Measurements from ENCODE around the gene MLLT3. TPM values are rescaled to one million over a fixed set of nuclear protein-coding genes. Genes with fewer than 3 reads are reported as not detected.
"Not testable (repeated sequence)": the region's sequence is repeated elsewhere in the genome, so short reads cannot be mapped to it uniquely, and the experiment has no call there.

Gene MLLT3
- total RNA-seq, 1 donor from 2014 or later, result 39.1 TPM

DNA sequence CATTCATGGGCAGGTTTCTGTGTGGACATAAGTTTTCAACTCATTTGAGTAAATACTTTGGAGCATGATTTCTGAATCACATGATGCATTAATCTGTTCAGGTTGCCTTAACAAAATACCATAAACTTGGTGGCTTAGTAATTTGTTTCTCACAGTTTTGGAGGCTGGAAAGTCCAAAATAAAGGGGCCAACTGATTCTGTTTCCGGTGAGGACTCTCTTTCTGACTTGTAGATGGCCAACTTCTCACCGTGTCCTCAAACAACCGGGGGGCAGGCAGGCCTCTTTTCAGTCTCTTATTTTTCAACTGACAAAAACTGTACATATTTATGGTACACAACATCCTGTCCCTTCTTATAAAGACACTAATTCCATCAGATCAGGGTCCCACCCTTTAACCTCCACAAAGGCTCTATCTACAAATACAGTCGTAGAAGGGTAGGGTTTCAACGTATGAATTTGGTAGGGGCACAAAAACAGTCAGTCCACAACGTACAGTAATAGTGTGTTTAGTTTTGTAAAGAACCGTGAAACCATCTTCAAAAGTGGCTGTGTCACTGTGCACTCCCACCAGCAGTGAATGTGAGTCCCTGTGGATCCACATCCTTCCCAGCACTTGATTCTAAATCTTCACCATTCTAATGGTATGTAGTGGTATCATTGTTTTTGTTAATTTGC is 37.2 kb downstream of the MLLT3 start:
- DNase-seq (ENCODE audit: low spot score), result no peak
- no peaks in the 10 kb centered on the region for H3F3A ChIP-seq (ENCODE audit: low read depth)
- H3K9ac ChIP-seq, result no peak overlapping the region
- H3K4me2 ChIP-seq, result no peak overlapping the region
- H3K36me3 Mint-ChIP-seq, result peaks cover 20% of the 10 kb centered on the region
- no peak overlapping the region for H3K4me3 Mint-ChIP-seq
- H3K27me3 Mint-ChIP-seq (ENCODE audit: insufficient read depth, low read depth), result no peaks in the 10 kb centered on the region
- no peaks in the 10 kb centered on the region for H3K27me3 ChIP-seq
- no peak overlapping the region for H2AFZ ChIP-seq (replicated peaks)
- no peaks in the 10 kb centered on the region for H3K4me1 ChIP-seq
- no peak overlapping the region for H3K27ac ChIP-seq
- no peak overlapping the region for H3K4me3 ChIP-seq
- H3K4me1 Mint-ChIP-seq, result no peaks in the 10 kb centered on the region
- TF ChIP-seq EZH2 (IDR thresholded peaks at IDR 0.05), result no peak
- TF ChIP-seq EZH2phosphoT487 (IDR thresholded peaks at IDR 0.05), result no peak
- TF ChIP-seq, protein P1, sequence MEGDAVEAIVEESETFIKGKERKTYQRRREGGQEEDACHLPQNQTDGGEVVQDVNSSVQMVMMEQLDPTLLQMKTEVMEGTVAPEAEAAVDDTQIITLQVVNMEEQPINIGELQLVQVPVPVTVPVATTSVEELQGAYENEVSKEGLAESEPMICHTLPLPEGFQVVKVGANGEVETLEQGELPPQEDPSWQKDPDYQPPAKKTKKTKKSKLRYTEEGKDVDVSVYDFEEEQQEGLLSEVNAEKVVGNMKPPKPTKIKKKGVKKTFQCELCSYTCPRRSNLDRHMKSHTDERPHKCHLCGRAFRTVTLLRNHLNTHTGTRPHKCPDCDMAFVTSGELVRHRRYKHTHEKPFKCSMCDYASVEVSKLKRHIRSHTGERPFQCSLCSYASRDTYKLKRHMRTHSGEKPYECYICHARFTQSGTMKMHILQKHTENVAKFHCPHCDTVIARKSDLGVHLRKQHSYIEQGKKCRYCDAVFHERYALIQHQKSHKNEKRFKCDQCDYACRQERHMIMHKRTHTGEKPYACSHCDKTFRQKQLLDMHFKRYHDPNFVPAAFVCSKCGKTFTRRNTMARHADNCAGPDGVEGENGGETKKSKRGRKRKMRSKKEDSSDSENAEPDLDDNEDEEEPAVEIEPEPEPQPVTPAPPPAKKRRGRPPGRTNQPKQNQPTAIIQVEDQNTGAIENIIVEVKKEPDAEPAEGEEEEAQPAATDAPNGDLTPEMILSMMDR (IDR thresholded peaks at IDR 0.05), result no peak
- H3K36me3 ChIP-seq, result no peaks in the 10 kb centered on the region
- H4K20me1 ChIP-seq (ENCODE audit: low read depth), result no peaks in the 10 kb centered on the region
- H3K79me2 ChIP-seq (ENCODE audit: low read depth), result no peaks in the 10 kb centered on the region
- no peaks in the 10 kb centered on the region for H3K9me3 ChIP-seq (ENCODE audit: low read depth)
- H3K9me3 Mint-ChIP-seq, result peaks cover 25% of the 10 kb centered on the region
- no peak overlapping the region for H3K27ac Mint-ChIP-seq

DNA sequence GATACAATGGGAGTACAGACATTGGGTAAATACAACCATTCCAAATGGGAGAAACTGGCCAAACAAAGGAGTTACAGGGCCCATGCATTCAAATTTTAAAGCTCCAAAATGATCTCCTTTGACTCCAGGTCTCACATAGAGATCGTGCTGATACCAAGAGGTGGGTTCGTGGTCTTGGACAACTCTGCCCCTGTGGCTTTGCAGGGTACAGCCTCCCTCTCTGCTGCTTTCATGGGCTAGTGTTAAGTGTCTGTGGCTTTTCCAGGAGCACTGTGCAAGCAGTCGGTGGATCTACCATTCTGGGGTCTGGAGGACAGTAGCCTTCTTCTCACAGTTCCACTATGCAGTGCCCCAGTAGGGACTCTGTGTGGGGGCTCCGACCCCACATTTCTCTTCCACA is 39.2 kb downstream of the MLLT3 start:
- H3K27me3 Mint-ChIP-seq (ENCODE audit: insufficient read depth, low read depth); H3K4me3 Mint-ChIP-seq: not testable (repeated sequence)
- H3K9me3 Mint-ChIP-seq, result peaks cover 21% of the 10 kb centered on the region

DNA sequence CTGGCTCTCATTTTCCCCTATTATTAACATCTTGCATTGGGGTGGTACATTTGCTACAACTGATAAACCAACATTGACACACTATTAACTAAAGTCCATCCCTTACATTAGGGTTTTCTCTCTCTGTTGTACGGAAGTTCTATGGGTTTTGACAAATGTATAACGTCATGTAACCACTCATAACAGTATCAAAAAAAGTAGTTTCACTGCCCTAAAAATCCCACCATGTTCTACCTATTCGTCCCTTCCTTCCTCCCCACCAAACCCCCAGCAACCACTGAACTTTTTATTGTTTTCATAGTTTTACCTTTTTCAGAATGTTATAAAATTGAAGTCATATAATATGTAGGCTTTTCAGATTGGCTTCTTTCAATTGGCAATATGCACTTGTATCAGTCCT is 40.1 kb downstream of the MLLT3 start:
- H3K79me2 ChIP-seq (ENCODE audit: low read depth), result no peaks in the 10 kb centered on the region
- no peak overlapping the region for H3K9ac ChIP-seq
- Mint-ChIP-seq H3K9me3 (peaks cover 29% of the 10 kb centered on the region), H3K4me1 (no peaks in the 10 kb centered on the region), H3K4me3 (no peak overlapping the region), H3K27me3 (ENCODE audit: insufficient read depth, low read depth) (peaks cover 2% of the 10 kb centered on the region), H3K27ac (no peak overlapping the region), H3K36me3 (peaks cover 27% of the 10 kb centered on the region)
- TF ChIP-seq, protein P1 (IDR thresholded peaks at IDR 0.05), result no peak
- TF ChIP-seq EZH2phosphoT487 (IDR thresholded peaks at IDR 0.05), result no peak
- no peak for TF ChIP-seq EZH2 (IDR thresholded peaks at IDR 0.05)
- H3F3A ChIP-seq (ENCODE audit: low read depth), result no peaks in the 10 kb centered on the region
- H4K20me1 ChIP-seq (ENCODE audit: low read depth), result no peaks in the 10 kb centered on the region
- no peaks in the 10 kb centered on the region for H3K4me1 ChIP-seq
- no peak overlapping the region for H3K27ac ChIP-seq
- H3K27me3 ChIP-seq, result no peaks in the 10 kb centered on the region
- no peak for DNase-seq (ENCODE audit: low spot score)
- no peaks in the 10 kb centered on the region for H3K9me3 ChIP-seq (ENCODE audit: low read depth)
- H3K4me3 ChIP-seq, result no peak overlapping the region
- H2AFZ ChIP-seq (replicated peaks), result no peak overlapping the region
- no peaks in the 10 kb centered on the region for H3K36me3 ChIP-seq
- no peak overlapping the region for H3K4me2 ChIP-seq

More for the DNA sequence above, 39.2 kb downstream of the MLLT3 start:
- not testable (repeated sequence) for H3K4me2 ChIP-seq; H3K4me1 ChIP-seq; H3K79me2 ChIP-seq (ENCODE audit: low read depth); H3K36me3 ChIP-seq; H3K4me1 Mint-ChIP-seq; H3K9me3 ChIP-seq (ENCODE audit: low read depth); H3K4me3 ChIP-seq; H3F3A ChIP-seq (ENCODE audit: low read depth); H2AFZ ChIP-seq (replicated peaks); H3K27ac ChIP-seq; H3K27me3 ChIP-seq; H4K20me1 ChIP-seq (ENCODE audit: low read depth); H3K27ac Mint-ChIP-seq; H3K9ac ChIP-seq; DNase-seq (ENCODE audit: low spot score)
- H3K36me3 Mint-ChIP-seq, result peaks cover 21% of the 10 kb centered on the region

DNA sequence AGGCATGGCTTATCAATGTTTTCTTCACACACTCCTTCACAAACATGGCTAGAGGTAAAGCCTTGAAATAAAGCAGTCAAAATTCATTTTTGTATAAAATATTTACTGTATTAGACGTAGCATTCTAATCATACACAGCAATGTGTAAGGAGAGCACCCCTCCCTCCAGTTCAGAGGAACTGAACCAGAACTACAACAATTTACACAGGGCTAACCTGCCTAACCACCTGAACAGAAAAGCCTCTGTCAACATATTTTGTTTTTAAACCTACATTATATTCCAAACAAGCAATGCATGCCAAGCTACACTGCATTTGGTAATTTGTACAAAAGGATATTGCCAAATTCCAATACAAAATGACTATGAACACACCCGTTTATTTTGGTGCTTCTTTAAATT is 41.6 kb downstream of the MLLT3 start:
- H3K27me3 Mint-ChIP-seq (ENCODE audit: insufficient read depth, low read depth), result peaks cover 2% of the 10 kb centered on the region
- Histone ChIP-seq H3K4me1 (no peaks in the 10 kb centered on the region), H3K36me3 (no peaks in the 10 kb centered on the region), H3F3A (ENCODE audit: low read depth) (no peaks in the 10 kb centered on the region), H3K9me3 (ENCODE audit: low read depth) (no peaks in the 10 kb centered on the region), H3K27me3 (no peaks in the 10 kb centered on the region), H3K4me2 (no peak overlapping the region), H3K79me2 (ENCODE audit: low read depth) (no peaks in the 10 kb centered on the region), H4K20me1 (ENCODE audit: low read depth) (no peaks in the 10 kb centered on the region), H3K9ac (no peak overlapping the region), H3K27ac (no peak overlapping the region), H2AFZ (replicated peaks) (no peak overlapping the region), H3K4me3 (no peak overlapping the region)
- DNase-seq (ENCODE audit: low spot score), result no peak
- TF ChIP-seq, protein P1 (IDR thresholded peaks at IDR 0.05), result no peak
- TF ChIP-seq EZH2 (IDR thresholded peaks at IDR 0.05) (no peak), EZH2phosphoT487 (IDR thresholded peaks at IDR 0.05) (no peak)
- no peaks in the 10 kb centered on the region for H3K4me1 Mint-ChIP-seq
- peaks cover 28% of the 10 kb centered on the region for H3K9me3 Mint-ChIP-seq
- peaks cover 35% of the 10 kb centered on the region for H3K36me3 Mint-ChIP-seq
- H3K4me3 Mint-ChIP-seq, result no peak overlapping the region
- H3K27ac Mint-ChIP-seq, result no peak overlapping the region
